Panc1 (cell line): ENCODE results near the gene RRP7A. TPM values are rescaled to one million over a fixed set of nuclear protein-coding genes. Genes with fewer than 3 reads are reported as not detected.
"Not testable (repeated sequence)": the region's sequence is repeated elsewhere in the genome, so short reads cannot be mapped to it uniquely, and the experiment has no call there.

Experiments used
- ATAC-seq: fragments of 200-7000 bp; cut with Tn5 transposase; 2 replicates; pipeline ENCODE4 v1.9.1; 2020; ENCODE audit warnings: mild to moderate bottlenecking, moderate library complexity
- BruUV-seq: library from RNA; stranded (reverse); fragments of 400-500 nt; replicated peaks from 2 replicates; lab custom pipeline; 2021; lab: Mats Ljungman, UMichigan
- CTCF ChIA-PET: fragments of 300-600 bp; sonication (Branson Sonifier 250); formaldehyde crosslinking; loops from one replicate; lab custom pipeline; 2022; ENCODE audit warnings: antibody characterized with exemption; lab: Charles Lee
- POLR2A ChIA-PET: fragments of 300-600 bp; sonication (Branson Sonifier 250); formaldehyde crosslinking; loops from one replicate; lab custom pipeline; 2022; ENCODE audit warnings: antibody characterized with exemption; lab: Charles Lee
- DNase-seq: peaks from one replicate; pipeline ENCODE4 v3.0.0-alpha.2; 2010; ENCODE audit warnings: low read depth, low spot score
- H3K27ac ChIP-seq: 2 replicates; pipeline ENCODE4 v1.5.1; 2011; ENCODE audit warnings: mild to moderate bottlenecking, low read length, inconsistent platforms
- H3K27me3 ChIP-seq: fragments of 200-500 bp; sonication (Bioruptor generic); 2 replicates; pipeline ENCODE4 v1.6.0; 2014; ENCODE audit warnings: low read length, inconsistent platforms; ENCODE audit not compliant: control insufficient read depth, insufficient read depth
- H3K36me3 ChIP-seq: fragments of 200-500 bp; sonication (Bioruptor generic); 2 replicates; pipeline ENCODE4 v1.5.1; 2014; ENCODE audit warnings: inconsistent platforms, mild to moderate bottlenecking, low read length, moderate library complexity; ENCODE audit not compliant: control insufficient read depth, insufficient read depth
- H3K4me1 ChIP-seq: 2 replicates; pipeline ENCODE4 v1.5.1; 2011; ENCODE audit warnings: inconsistent platforms, mild to moderate bottlenecking, low read length, moderate library complexity; ENCODE audit not compliant: control insufficient read depth, insufficient read depth
- H3K4me3 ChIP-seq, 2 experiments: 2 replicates each; pipeline ENCODE4 v1.5.1; 2011 to 2012; ENCODE audit warnings: low read depth in 2 of 2, low read length in 2 of 2, mild to moderate bottlenecking in 2 of 2, inconsistent platforms in 1 of 2, moderate library complexity in 1 of 2
- H3K9me3 ChIP-seq: fragments of 200-500 bp; sonication (Bioruptor generic); 2 replicates; pipeline ENCODE4 v1.5.1; 2014; ENCODE audit warnings: low read depth, mild to moderate bottlenecking, inconsistent platforms, low read length, moderate library complexity; ENCODE audit not compliant: control insufficient read depth, insufficient read depth
- POLR2AphosphoS5 ChIP-seq: IDR thresholded peaks from 2 replicates; pipeline ENCODE4 v1.6.1; 2012; ENCODE audit warnings: mild to moderate bottlenecking, low read depth, low read length, moderate library complexity
- SIN3A ChIP-seq: IDR thresholded peaks from 2 replicates; pipeline ENCODE4 v1.6.1; 2012; ENCODE audit warnings: low read depth, mild to moderate bottlenecking, low read length, moderate library complexity, borderline replicate concordance; ENCODE audit not compliant: insufficient read depth
- TCF7L2 ChIP-seq: IDR thresholded peaks from 2 replicates; pipeline ENCODE4 v1.6.1; 2011; ENCODE audit warnings: mild to moderate bottlenecking, low read depth, low read length, inconsistent platforms
- in situ Hi-C: cut with HindIII; loops from 2 replicates; pipeline ENCODE4 v1.10.0; 2016; ENCODE audit warnings: low sequenced_read_pairs, low pct_unique_long_range_greater_than_20kb
- intact Hi-C: fragments of 100-400 bp; cut with micrococcal nuclease; formaldehyde crosslinking; loops from one replicate; pipeline ENCODE4 v1.10.0; 2022; ENCODE audit not compliant: unreplicated experiment
- total RNA-seq: library from RNA; stranded (reverse); gene quantifications from one replicate; pipeline ENCODE4 v1.2.1, GENCODE V29; 2021; ENCODE audit not compliant: unreplicated experiment
- TF ChIP-seq, protein P1 (sequence below): fragments of 450-650 bp; IDR thresholded peaks from 2 replicates; pipeline ENCODE4 v1.5.1; 2017; ENCODE audit warnings: mild to moderate bottlenecking
- TF ChIP-seq, protein P2 (sequence below), 2 experiments: IDR thresholded peaks; 2 replicates each; pipeline ENCODE4 v1.6.1; 2011 to 2012; ENCODE audit warnings: low read depth in 2 of 2, control low read depth in 1 of 2, low read length in 1 of 2, mild to moderate bottlenecking in 1 of 2, moderate library complexity in 1 of 2; ENCODE audit not compliant: insufficient read depth in 1 of 2

RRP7A gene
- total RNA-seq, 1 experiment from 2014 or later = 29.8 TPM

DNA sequence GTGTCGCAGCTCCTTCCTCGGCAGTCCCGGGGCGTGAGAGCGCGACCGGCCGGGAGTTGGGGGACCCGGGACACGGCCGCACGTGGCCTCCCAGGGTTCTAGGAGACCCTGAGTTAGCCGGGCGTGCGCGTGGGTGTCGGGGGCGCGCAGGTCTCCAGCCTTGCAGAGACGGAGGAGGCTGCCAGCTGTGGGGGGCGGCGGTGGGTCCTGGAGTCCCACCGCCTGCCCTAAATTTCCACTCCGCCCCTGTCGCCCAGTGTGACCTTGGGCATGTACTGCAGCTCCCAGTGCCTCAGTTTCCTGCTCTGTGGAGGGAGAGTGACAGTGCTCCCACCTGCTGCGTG lies 18.8 kb downstream of the RRP7A start:
- intact Hi-C loops = no loop called here
- H3K27me3 ChIP-seq = no peaks in the 10 kb centered on the region
- no peaks in the 10 kb centered on the region for H3K36me3 ChIP-seq
- peak overlapping the region in 1 of 2 experiments; percentile 24; a peak in 1 of 4 replicates for H3K4me3 ChIP-seq
- H3K27ac ChIP-seq = no peak overlapping the region
- H3K4me1 ChIP-seq = no peaks in the 10 kb centered on the region
- ATAC-seq = no peak
- CTCF ChIA-PET = interaction anchor here (0.6 kb wide), 1 partner anchor 59 kb away, joined by 4 read pairs; no protein-coding TSS in a partner anchor
- BruUV-seq = no TSS peak
- DNase-seq = no peak
- in situ Hi-C loops = no loop called here
- H3K9me3 ChIP-seq = no peaks in the 10 kb centered on the region
- TF ChIP-seq TCF7L2 (no peak), POLR2AphosphoS5 (no peak)
- TF ChIP-seq, protein P1, sequence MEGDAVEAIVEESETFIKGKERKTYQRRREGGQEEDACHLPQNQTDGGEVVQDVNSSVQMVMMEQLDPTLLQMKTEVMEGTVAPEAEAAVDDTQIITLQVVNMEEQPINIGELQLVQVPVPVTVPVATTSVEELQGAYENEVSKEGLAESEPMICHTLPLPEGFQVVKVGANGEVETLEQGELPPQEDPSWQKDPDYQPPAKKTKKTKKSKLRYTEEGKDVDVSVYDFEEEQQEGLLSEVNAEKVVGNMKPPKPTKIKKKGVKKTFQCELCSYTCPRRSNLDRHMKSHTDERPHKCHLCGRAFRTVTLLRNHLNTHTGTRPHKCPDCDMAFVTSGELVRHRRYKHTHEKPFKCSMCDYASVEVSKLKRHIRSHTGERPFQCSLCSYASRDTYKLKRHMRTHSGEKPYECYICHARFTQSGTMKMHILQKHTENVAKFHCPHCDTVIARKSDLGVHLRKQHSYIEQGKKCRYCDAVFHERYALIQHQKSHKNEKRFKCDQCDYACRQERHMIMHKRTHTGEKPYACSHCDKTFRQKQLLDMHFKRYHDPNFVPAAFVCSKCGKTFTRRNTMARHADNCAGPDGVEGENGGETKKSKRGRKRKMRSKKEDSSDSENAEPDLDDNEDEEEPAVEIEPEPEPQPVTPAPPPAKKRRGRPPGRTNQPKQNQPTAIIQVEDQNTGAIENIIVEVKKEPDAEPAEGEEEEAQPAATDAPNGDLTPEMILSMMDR = no peak
- POLR2A ChIA-PET = interaction anchor here (0.6 kb wide), 1 partner anchor 144 kb away, joined by 3 read pairs; no protein-coding TSS in a partner anchor

DNA sequence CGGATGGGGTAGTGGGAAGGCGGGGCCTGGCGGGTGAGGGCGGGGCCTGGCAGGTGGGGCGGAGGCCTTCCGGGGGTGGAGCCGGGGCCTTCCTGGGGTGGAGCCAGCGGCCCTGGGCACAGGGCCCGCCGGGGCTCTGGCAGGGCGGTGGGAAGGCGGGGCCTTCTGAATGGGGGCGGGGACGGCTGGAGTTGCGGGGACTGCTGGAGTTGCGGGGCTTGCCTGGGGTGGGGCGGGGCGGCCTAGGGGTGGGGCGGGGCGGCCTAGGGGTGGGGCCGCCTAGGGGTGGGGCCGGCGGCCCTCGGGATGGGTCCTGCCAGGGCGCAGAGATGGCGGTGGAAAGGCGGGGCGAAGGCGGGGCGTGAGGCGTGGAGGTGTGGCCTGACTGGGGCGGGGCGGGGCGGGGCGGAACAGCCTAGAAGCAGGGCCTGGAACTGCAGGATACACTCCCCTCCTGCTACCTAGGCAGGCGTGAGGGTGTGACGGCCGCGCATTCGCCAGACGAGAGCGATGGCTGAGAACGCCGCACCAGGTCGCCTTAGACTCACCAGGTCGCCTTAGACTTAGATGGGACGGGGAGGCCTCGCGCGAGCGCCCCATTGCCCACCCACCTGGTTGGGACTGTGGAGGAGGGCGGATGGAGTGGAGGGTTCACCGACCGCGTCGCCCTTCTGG lies 19.3 kb downstream of the RRP7A start:
- H3K27ac ChIP-seq = no peak overlapping the region
- POLR2A ChIA-PET = interaction anchor here (0.6 kb wide), 1 partner anchor 144 kb away, joined by 3 read pairs; no protein-coding TSS in a partner anchor

DNA sequence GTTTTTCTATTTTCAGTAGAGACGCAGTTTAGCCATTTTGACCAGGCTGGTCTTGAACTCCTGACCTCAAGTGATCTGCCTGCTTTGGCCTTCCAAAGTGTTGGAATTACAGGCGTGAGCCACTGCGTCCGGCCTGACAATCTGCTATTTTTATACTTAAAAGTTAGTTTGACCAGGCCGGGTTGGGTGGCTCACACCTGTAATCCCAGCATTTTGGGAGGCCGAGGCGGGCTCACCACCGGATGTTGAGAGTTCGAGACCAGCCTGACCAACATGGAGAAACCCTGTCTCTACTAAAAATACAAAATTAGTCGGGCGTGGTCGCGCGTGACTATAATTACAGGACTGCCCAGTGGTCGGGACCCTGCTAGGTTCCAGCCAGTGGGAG lies 19.8 kb downstream of the RRP7A start:
- H3K36me3 ChIP-seq, ATAC-seq, H3K9me3 ChIP-seq, DNase-seq, H3K27ac ChIP-seq, H3K27me3 ChIP-seq, in situ Hi-C loops, CTCF ChIA-PET, POLR2A ChIA-PET, H3K4me1 ChIP-seq, intact Hi-C loops, BruUV-seq: not testable (repeated sequence)
- peak overlapping the region; percentile 16 to 27; a peak in 2 of 4 replicates for H3K4me3 ChIP-seq

More for the DNA sequence above, 19.3 kb downstream of the RRP7A start:
- TF ChIP-seq, protein P1 = no peak
- no peak for TF ChIP-seq TCF7L2
- TF ChIP-seq SIN3A = no peak
- TF ChIP-seq, protein P2, sequence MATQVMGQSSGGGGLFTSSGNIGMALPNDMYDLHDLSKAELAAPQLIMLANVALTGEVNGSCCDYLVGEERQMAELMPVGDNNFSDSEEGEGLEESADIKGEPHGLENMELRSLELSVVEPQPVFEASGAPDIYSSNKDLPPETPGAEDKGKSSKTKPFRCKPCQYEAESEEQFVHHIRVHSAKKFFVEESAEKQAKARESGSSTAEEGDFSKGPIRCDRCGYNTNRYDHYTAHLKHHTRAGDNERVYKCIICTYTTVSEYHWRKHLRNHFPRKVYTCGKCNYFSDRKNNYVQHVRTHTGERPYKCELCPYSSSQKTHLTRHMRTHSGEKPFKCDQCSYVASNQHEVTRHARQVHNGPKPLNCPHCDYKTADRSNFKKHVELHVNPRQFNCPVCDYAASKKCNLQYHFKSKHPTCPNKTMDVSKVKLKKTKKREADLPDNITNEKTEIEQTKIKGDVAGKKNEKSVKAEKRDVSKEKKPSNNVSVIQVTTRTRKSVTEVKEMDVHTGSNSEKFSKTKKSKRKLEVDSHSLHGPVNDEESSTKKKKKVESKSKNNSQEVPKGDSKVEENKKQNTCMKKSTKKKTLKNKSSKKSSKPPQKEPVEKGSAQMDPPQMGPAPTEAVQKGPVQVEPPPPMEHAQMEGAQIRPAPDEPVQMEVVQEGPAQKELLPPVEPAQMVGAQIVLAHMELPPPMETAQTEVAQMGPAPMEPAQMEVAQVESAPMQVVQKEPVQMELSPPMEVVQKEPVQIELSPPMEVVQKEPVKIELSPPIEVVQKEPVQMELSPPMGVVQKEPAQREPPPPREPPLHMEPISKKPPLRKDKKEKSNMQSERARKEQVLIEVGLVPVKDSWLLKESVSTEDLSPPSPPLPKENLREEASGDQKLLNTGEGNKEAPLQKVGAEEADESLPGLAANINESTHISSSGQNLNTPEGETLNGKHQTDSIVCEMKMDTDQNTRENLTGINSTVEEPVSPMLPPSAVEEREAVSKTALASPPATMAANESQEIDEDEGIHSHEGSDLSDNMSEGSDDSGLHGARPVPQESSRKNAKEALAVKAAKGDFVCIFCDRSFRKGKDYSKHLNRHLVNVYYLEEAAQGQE (IDR thresholded peaks at IDR 0.05; ENCODE audit: insufficient read depth in 1 of 2, low read depth in 2 of 2, low read length in 1 of 2) = no peak
- no peak for TF ChIP-seq POLR2AphosphoS5
- BruUV-seq = no TSS peak
- no peaks in the 10 kb centered on the region for H3K36me3 ChIP-seq
- H3K27me3 ChIP-seq = no peaks in the 10 kb centered on the region
- in situ Hi-C loops (no loop called here), intact Hi-C loops (no loop called here)
- peak; percentile 94 for ATAC-seq
- H3K9me3 ChIP-seq = no peaks in the 10 kb centered on the region
- CTCF ChIA-PET = interaction anchor here (0.6 kb wide), 1 partner anchor 59 kb away, joined by 4 read pairs; no protein-coding TSS in a partner anchor
- no peak for DNase-seq
- no peaks in the 10 kb centered on the region for H3K4me1 ChIP-seq
- H3K4me3 ChIP-seq = peak overlapping the region; percentile 16 to 27; a peak in 2 of 4 replicates

DNA sequence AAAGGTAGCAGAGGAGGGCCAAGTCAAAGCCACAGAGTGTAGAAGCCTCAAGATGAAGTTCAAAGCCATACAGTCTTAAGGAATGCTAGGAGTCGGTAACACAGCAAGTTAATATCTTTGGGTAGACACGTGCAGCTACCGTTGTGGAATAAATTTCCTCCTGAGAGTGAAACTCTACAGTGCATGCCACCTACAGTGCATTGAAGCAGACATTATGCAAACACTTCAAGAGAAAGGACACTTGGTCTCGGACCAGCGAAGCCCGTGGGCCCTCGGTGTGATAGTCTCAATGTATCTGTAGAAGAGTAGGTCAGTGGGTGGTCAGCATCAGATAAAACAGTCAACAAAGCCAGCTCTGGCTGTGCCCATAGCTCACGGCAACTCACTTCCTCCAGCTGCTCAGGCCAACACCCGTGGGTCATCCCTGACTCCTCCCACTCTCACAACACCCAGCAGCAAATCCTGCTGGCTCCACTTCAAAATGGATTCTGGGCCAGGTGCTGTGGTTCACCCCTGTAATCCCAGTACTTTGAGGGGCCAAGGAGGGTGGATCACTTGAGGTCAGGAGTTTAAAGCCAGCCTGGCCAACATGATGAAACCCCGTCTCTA lies 24.0 kb downstream of the RRP7A start:
- intact Hi-C loops, BruUV-seq, in situ Hi-C loops: not testable (repeated sequence)

More for the DNA sequence above, 24.0 kb downstream of the RRP7A start:
- H3K4me3 ChIP-seq, ATAC-seq, H3K36me3 ChIP-seq, H3K4me1 ChIP-seq, DNase-seq, POLR2A ChIA-PET, H3K27ac ChIP-seq, H3K27me3 ChIP-seq, H3K9me3 ChIP-seq: not testable (repeated sequence)
- CTCF ChIA-PET = interaction anchor here (0.7 kb wide), 1 partner anchor 37 kb away, joined by 12 read pairs; no protein-coding TSS in a partner anchor
